H9 (cell line): ENCODE data around the gene NRP2. TPM values are rescaled to one million over a fixed set of nuclear protein-coding genes. Genes with fewer than 3 reads are reported as not detected.

ENCODE experiments used
- DNase-seq: peaks from one replicate; pipeline ENCODE4 v3.0.0-alpha.2; 2017
- H2AFZ ChIP-seq: one replicate; pipeline ENCODE4 v1.6.1; 2013; ENCODE audit warnings: mild to moderate bottlenecking, low read length, control low read depth, moderate library complexity
- H2AK5ac ChIP-seq: 2 replicates; pipeline ENCODE4 v1.6.1; 2013; ENCODE audit warnings: low read length, control low read depth, mixed read lengths; ENCODE audit not compliant: insufficient read length
- H2BK120ac ChIP-seq: one replicate; pipeline ENCODE4 v1.6.1; 2013; ENCODE audit warnings: low read depth, mild to moderate bottlenecking, low read length, control low read depth, inconsistent platforms; ENCODE audit not compliant: poor library complexity, severe bottlenecking
- H2BK12ac ChIP-seq: 2 replicates; pipeline ENCODE4 v1.6.1; 2013; ENCODE audit warnings: low read length, control low read depth, mixed read lengths, low read depth; ENCODE audit not compliant: insufficient read length
- H2BK15ac ChIP-seq: 2 replicates; pipeline ENCODE4 v1.6.1; 2013; ENCODE audit warnings: low read depth, low read length, control low read depth
- H2BK20ac ChIP-seq: one replicate; pipeline ENCODE4 v1.6.1; 2013; ENCODE audit warnings: low read depth, mild to moderate bottlenecking, low read length, control low read depth, inconsistent platforms; ENCODE audit not compliant: poor library complexity, severe bottlenecking
- H2BK5ac ChIP-seq: 2 replicates; pipeline ENCODE4 v1.6.1; 2013; ENCODE audit warnings: low read length, control low read depth, mixed read lengths; ENCODE audit not compliant: insufficient read length
- H3K14ac ChIP-seq: 2 replicates; pipeline ENCODE4 v1.6.1; 2013; ENCODE audit warnings: low read length, control low read depth; ENCODE audit not compliant: insufficient read depth
- H3K18ac ChIP-seq: 2 replicates; pipeline ENCODE4 v1.6.1; 2013; ENCODE audit warnings: low read depth, mild to moderate bottlenecking, mixed read lengths, low read length, control low read depth; ENCODE audit not compliant: insufficient read length
- H3K23ac ChIP-seq: 2 replicates; pipeline ENCODE4 v1.6.1; 2013; ENCODE audit warnings: low read length, control low read depth, mixed read lengths, low read depth; ENCODE audit not compliant: insufficient read length
- H3K23me2 ChIP-seq: 2 replicates; pipeline ENCODE4 v1.6.1; 2013; ENCODE audit warnings: low read depth, mild to moderate bottlenecking, mixed read lengths, low read length, control low read depth; ENCODE audit not compliant: insufficient read length, poor library complexity, severe bottlenecking
- H3K27ac ChIP-seq: 2 replicates; pipeline ENCODE4 v1.5.1; 2013; ENCODE audit warnings: low read length, control low read depth, mixed read lengths, low read depth; ENCODE audit not compliant: insufficient read length
- H3K27me3 ChIP-seq: 2 replicates; pipeline ENCODE4 v1.6.1; 2013; ENCODE audit warnings: low read length, control low read depth, inconsistent platforms; ENCODE audit not compliant: insufficient read depth
- H3K4ac ChIP-seq: 2 replicates; pipeline ENCODE4 v1.6.1; 2013; ENCODE audit warnings: low read depth, mild to moderate bottlenecking, control low read depth, inconsistent platforms, low read length, moderate library complexity
- H3K4me1 ChIP-seq: 2 replicates; pipeline ENCODE4 v1.6.1; 2013; ENCODE audit warnings: low read length, control low read depth, inconsistent platforms; ENCODE audit not compliant: insufficient read depth
- H3K4me2 ChIP-seq: 2 replicates; pipeline ENCODE4 v1.6.1; 2013; ENCODE audit warnings: low read length, control low read depth, mixed read lengths; ENCODE audit not compliant: insufficient read length, insufficient read depth
- H3K56ac ChIP-seq: 2 replicates; pipeline ENCODE4 v1.6.1; 2013; ENCODE audit warnings: low read depth, mild to moderate bottlenecking, mixed read lengths, low read length, control low read depth; ENCODE audit not compliant: insufficient read length
- H3K79me1 ChIP-seq: 2 replicates; pipeline ENCODE4 v1.6.1; 2013; ENCODE audit warnings: low read depth, mild to moderate bottlenecking, moderate library complexity, low read length, control low read depth, inconsistent platforms; ENCODE audit not compliant: insufficient read depth, poor library complexity, severe bottlenecking
- H3K79me2 ChIP-seq: 2 replicates; pipeline ENCODE4 v1.6.1; 2013; ENCODE audit warnings: low read length, control low read depth, inconsistent platforms; ENCODE audit not compliant: insufficient read depth
- H3K9ac ChIP-seq: 2 replicates; pipeline ENCODE4 v1.6.1; 2013; ENCODE audit warnings: low read length, control low read depth, mixed read lengths; ENCODE audit not compliant: insufficient read length; ENCODE audit errors: extremely low read depth
- H3K9me3 ChIP-seq: one replicate; pipeline ENCODE4 v1.6.1; 2013; ENCODE audit warnings: low read depth, low read length, inconsistent platforms; ENCODE audit not compliant: control insufficient read depth
- H3T11ph ChIP-seq: one replicate; pipeline ENCODE4 v1.6.1; 2013; ENCODE audit warnings: mild to moderate bottlenecking, low read length, control low read depth, inconsistent platforms
- H4K20me1 ChIP-seq: one replicate; pipeline ENCODE4 v1.6.1; 2013; ENCODE audit not compliant: control insufficient read depth, insufficient read length, insufficient read depth
- H4K5ac ChIP-seq: 2 replicates; pipeline ENCODE4 v1.6.1; 2013; ENCODE audit warnings: low read depth, mild to moderate bottlenecking, mixed read lengths, low read length, control low read depth; ENCODE audit not compliant: insufficient read length
- H4K8ac ChIP-seq: replicated peaks from 2 replicates; pipeline ENCODE4 v1.6.1; 2013; ENCODE audit warnings: low read length, control low read depth, mixed read lengths, low read depth; ENCODE audit not compliant: insufficient read length
- H4K91ac ChIP-seq: 2 replicates; pipeline ENCODE4 v1.6.1; 2013; ENCODE audit warnings: low read depth, mild to moderate bottlenecking, moderate library complexity, mixed read lengths, low read length, control low read depth; ENCODE audit not compliant: insufficient read length
- H3K27ac Mint-ChIP-seq, 3 experiments: 2 replicates in 2 of 3; 3 replicates in 1 of 3; pipeline ENCODE4 v1.8.0; 2020 to 2021; ENCODE audit warnings: mixed read lengths in 3 of 3, mild to moderate bottlenecking in 1 of 3, moderate library complexity in 1 of 3
- H3K27me3 Mint-ChIP-seq: 2 replicates; pipeline ENCODE4 v1.8.0; 2021; ENCODE audit warnings: low read depth, mild to moderate bottlenecking, moderate library complexity, mixed read lengths
- H3K36me3 Mint-ChIP-seq, 3 experiments: 2 replicates in 2 of 3; 3 replicates in 1 of 3; pipeline ENCODE4 v1.8.0; 2020 to 2021; ENCODE audit warnings: low read depth in 3 of 3, mixed read lengths in 3 of 3; ENCODE audit not compliant: insufficient read depth in 1 of 3
- H3K4me1 Mint-ChIP-seq, 2 experiments: 2 replicates each; pipeline ENCODE4 v1.8.0; 2020; ENCODE audit warnings: mixed read lengths in 2 of 2
- H3K4me3 Mint-ChIP-seq, 2 experiments: 2 replicates in 1 of 2; 3 replicates in 1 of 2; pipeline ENCODE4 v1.8.0; 2020 to 2021; ENCODE audit warnings: mild to moderate bottlenecking in 2 of 2, mixed read lengths in 2 of 2, moderate library complexity in 1 of 2
- H3K9me3 Mint-ChIP-seq, 2 experiments: 2 replicates in 1 of 2; 3 replicates in 1 of 2; pipeline ENCODE4 v1.8.0; 2020; ENCODE audit warnings: mild to moderate bottlenecking in 2 of 2, mixed read lengths in 2 of 2, moderate library complexity in 1 of 2
- CTCF ChIP-seq: fragments of 200-600 bp; sonication (generic); conservative IDR thresholded peaks from 3 replicates; pipeline ENCODE4 v1.8.0; 2021; ENCODE audit warnings: antibody characterized with exemption, mild to moderate bottlenecking
- WGBS: extraction: QIAGEN DNeasy Blood & Tissue Kit; methylation state at CpG from one replicate; pipeline ENCODE4 v1.1.7; 2013; ENCODE audit warnings: missing lambda C conversion rate, low lambda C conversion rate, mixed read lengths; ENCODE audit not compliant: insufficient read length; ENCODE audit errors: extremely low coverage; 5-methylcytosine and 5-hydroxymethylcytosine counted together
- total RNA-seq: library from RNA; stranded (reverse); gene quantifications from 2 replicates; pipeline ENCODE4 v1.2.1, GENCODE V29; 2021

Gene NRP2
- total RNA-seq, 1 experiment from 2014 or later, result 19.7 TPM

DNA sequence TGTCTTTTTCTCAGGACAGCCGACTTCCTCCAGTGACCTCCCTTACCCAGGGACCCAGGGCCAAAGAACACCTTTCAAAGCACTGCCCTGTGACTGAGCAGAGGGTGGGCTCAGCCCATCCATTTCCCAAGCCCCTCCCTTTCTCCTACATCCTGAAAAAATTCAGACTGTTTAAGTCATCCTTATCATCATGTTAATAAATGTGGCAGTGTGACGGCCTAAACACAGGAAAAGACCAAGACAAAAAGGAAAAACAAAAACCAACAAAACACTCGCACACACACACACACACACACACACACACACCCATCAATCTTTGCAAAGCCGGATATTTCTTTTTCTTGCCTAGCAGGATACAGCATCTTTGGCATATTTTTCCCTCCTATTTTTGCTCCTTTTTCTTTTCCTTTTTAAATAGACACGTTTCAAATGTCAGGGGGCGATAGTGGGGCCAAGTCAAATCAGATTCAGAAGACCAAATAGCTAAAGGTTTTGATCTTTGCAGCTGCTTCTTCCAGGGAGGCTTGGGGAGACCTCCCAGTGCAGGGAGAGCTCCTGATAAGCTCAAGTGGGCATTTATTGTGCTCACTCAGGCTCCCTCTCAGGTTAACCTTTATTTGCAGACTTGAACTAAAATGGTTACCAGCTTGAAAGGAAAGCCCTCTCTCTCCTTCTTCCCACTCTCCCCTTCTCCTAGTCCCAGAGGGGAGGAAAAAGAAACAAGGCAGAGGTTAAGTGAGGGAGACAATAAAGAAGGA, 39.5 kb upstream of the NRP2 start:
- H3K36me3 Mint-ChIP-seq, result peaks cover 2 to 9% (median 2%) of the 10 kb centered on the region in 3 experiments; a peak in 5 of 7 replicates
- no peak overlapping the region for H3K4me2 ChIP-seq
- H2BK12ac ChIP-seq, result no peak overlapping the region
- H2AFZ ChIP-seq, result no peak overlapping the region
- H3K9me3 Mint-ChIP-seq, result peaks cover 2 to 4% of the 10 kb centered on the region in 2 experiments; a peak in 4 of 5 replicates
- H3K9ac ChIP-seq, result no peak overlapping the region
- H3K79me2 ChIP-seq, result no peaks in the 10 kb centered on the region
- H2BK120ac ChIP-seq, result no peak overlapping the region
- H3K4me1 ChIP-seq, result peaks cover 3% of the 10 kb centered on the region; the same call in 1 of the 2 replicates
- H3K4me1 Mint-ChIP-seq, result peaks cover 47 to 49% of the 10 kb centered on the region in 2 experiments
- no peaks in the 10 kb centered on the region for H3K27me3 Mint-ChIP-seq
- WGBS, result no CpG with 5 or more reads among the region's 6 CpGs
- no peaks in the 10 kb centered on the region for H4K20me1 ChIP-seq
- no peak overlapping the region for H4K91ac ChIP-seq
- no peak overlapping the region for H3K18ac ChIP-seq
- no peak overlapping the region for H3K27ac ChIP-seq
- no peak overlapping the region for H3K4me3 Mint-ChIP-seq
- H4K5ac ChIP-seq, result no peak overlapping the region
- no peak overlapping the region for H3T11ph ChIP-seq
- H3K27ac Mint-ChIP-seq, result no peak overlapping the region; a peak in 3 of 7 replicates
- no peak overlapping the region for H3K56ac ChIP-seq
- no peaks in the 10 kb centered on the region for H3K27me3 ChIP-seq
- H3K23ac ChIP-seq, result no peak overlapping the region
- no peaks in the 10 kb centered on the region for H3K23me2 ChIP-seq
- H2AK5ac ChIP-seq, result no peak overlapping the region
- no peak; the same call in 2 of the 3 replicates for TF ChIP-seq CTCF
- H4K8ac ChIP-seq, result no peak overlapping the region
- H3K9me3 ChIP-seq, result no peaks in the 10 kb centered on the region
- no peak for DNase-seq
- no peak overlapping the region for H2BK20ac ChIP-seq
- H2BK5ac ChIP-seq, result no peak overlapping the region
- no peaks in the 10 kb centered on the region for H3K79me1 ChIP-seq
- H3K14ac ChIP-seq, result no peak overlapping the region
- no peak overlapping the region for H3K4ac ChIP-seq
- no peak overlapping the region for H2BK15ac ChIP-seq
